GM12891 (cell line): ENCODE results near the gene SPOCK1.

Experiments
- PAX5 ChIP-seq: IDR thresholded peaks from 2 replicates; pipeline ENCODE4 v1.6.1; 2011; ENCODE audit warnings: low read length, moderate library complexity, mild to moderate bottlenecking; ENCODE audit not compliant: insufficient read depth, severe bottlenecking
- POLR2A ChIP-seq: IDR thresholded peaks from 2 replicates; pipeline ENCODE4 v1.6.1; 2011; ENCODE audit warnings: low read depth, low read length, control low read depth
- POLR2AphosphoS5 ChIP-seq: IDR thresholded peaks from 2 replicates; pipeline ENCODE4 v1.6.1; 2011; ENCODE audit warnings: low read depth, low read length, control low read depth
- POU2F2 ChIP-seq: IDR thresholded peaks from 2 replicates; pipeline ENCODE4 v1.6.1; 2011; ENCODE audit warnings: low read depth, mild to moderate bottlenecking, control low read depth, low read length, moderate library complexity
- SPI1 ChIP-seq: IDR thresholded peaks from 2 replicates; pipeline ENCODE4 v1.6.1; 2011; ENCODE audit warnings: low read depth, low read length, control low read depth
- TAF1 ChIP-seq: IDR thresholded peaks from 2 replicates; pipeline ENCODE4 v1.6.1; 2011; ENCODE audit warnings: low read depth, low read length, control low read depth

DNA sequence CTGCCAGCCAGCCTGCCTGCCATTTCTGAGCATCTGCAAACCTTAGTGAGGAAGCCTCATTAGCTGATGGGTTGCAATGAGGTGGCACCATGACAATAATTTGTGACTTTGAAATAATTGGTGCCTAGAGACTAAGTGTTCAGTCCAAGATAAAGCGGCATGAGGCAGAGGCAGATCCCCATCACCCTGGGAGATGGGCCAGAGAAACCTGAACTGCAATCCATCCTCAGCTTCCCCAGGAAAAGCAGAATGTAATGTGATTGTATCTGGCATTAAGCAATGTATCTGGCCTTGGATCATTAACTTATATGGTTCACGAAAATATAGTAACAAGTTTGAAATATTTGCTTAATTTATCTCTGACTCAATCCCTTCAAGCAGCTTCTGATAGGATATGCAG is 101.0 kb downstream of the SPOCK1 start:
- no peak for TF ChIP-seq POLR2A
- TF ChIP-seq POLR2AphosphoS5 = no peak
- TF ChIP-seq SPI1 = no peak
- no peak for TF ChIP-seq POU2F2
- TF ChIP-seq TAF1 = no peak
- no peak for TF ChIP-seq PAX5
